T-helper 2 cell treated with Interferon-gamma antibody and Interleukin-4, amounts not matched to agents 5 μg/mL and 100 μg/mL, for 36 hours (primary cell): ENCODE results near the gene GPBP1.
"Not testable (repeated sequence)": the region's sequence is repeated elsewhere in the genome, so short reads cannot be mapped to it uniquely, and the experiment has no call there.

Experiments used
- DNase-seq: peaks from one replicate; pipeline ENCODE4 v3.0.0; 2021; ENCODE audit warnings: low spot score
- H3K27ac Mint-ChIP-seq: one replicate; pipeline ENCODE4 v1.8.0; 2021; ENCODE audit warnings: mild to moderate bottlenecking, mixed read lengths
- H3K27me3 Mint-ChIP-seq: one replicate; pipeline ENCODE4 v1.8.0; 2021; ENCODE audit warnings: low read depth, mixed read lengths
- H3K36me3 Mint-ChIP-seq: one replicate; pipeline ENCODE4 v1.8.0; 2021; ENCODE audit warnings: low read depth, mixed read lengths
- H3K4me1 Mint-ChIP-seq: one replicate; pipeline ENCODE4 v1.8.0; 2021; ENCODE audit warnings: low read depth, mixed read lengths
- H3K4me3 Mint-ChIP-seq: one replicate; pipeline ENCODE4 v1.8.0; 2022; ENCODE audit warnings: mild to moderate bottlenecking, moderate library complexity, mixed read lengths
- H3K9me3 Mint-ChIP-seq: one replicate; pipeline ENCODE4 v1.8.0; 2021; ENCODE audit warnings: mixed read lengths

GPBP1 gene, protein sequence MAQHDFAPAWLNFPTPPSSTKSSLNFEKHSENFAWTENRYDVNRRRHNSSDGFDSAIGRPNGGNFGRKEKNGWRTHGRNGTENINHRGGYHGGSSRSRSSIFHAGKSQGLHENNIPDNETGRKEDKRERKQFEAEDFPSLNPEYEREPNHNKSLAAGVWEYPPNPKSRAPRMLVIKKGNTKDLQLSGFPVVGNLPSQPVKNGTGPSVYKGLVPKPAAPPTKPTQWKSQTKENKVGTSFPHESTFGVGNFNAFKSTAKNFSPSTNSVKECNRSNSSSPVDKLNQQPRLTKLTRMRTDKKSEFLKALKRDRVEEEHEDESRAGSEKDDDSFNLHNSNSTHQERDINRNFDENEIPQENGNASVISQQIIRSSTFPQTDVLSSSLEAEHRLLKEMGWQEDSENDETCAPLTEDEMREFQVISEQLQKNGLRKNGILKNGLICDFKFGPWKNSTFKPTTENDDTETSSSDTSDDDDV

DNA sequence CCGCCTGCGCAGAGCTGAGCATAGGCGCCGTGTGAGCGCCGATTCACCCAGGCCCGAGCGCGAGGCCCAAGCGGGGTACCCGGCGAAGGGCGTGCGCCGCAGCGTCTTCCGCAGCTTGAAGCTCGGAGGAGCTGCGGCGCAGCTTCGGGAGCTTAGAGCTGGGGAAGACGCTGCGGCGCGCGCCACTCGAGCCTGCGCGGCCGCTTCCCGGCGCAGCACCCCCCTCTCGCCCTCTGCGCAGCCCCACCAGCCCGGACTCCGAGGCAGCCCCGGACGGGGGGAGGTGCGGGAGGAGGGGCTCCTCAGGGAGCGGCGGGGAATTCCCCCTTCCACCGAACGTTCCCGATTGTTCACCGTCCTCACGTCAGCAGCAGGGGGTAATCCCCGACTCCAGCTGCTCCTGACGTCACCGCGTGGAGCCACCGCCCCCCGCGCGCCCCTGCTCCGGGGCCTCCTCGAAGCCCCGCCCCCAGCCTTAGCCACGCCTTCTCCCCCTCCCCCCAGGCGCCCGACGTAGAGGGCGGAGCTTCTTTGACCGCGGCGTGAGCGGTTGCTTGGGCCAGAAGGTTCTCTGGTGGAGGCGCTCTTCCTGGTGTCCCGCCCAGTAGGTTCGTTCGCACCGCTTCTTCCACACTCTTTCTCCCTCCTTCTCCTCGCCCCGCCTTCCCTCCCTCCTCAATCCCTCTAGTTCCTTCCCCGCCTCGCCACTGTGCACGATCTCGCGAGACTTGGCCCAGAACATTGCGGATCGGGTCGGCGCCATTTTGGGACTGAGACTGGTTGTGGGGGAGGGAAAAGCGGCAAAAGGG, at the start of gene GPBP1:
TSS of gene GPBP1 (plus strand) at position 741 of the 809 bp plus-strand sequence. CDS start 40,072 bp downstream, outside the sequence.
- Mint-ChIP-seq H3K9me3 (no peaks in the 10 kb centered on the region), H3K4me1 (peaks cover 29% of the 10 kb centered on the region)
- peak; percentile 98 for DNase-seq

DNA sequence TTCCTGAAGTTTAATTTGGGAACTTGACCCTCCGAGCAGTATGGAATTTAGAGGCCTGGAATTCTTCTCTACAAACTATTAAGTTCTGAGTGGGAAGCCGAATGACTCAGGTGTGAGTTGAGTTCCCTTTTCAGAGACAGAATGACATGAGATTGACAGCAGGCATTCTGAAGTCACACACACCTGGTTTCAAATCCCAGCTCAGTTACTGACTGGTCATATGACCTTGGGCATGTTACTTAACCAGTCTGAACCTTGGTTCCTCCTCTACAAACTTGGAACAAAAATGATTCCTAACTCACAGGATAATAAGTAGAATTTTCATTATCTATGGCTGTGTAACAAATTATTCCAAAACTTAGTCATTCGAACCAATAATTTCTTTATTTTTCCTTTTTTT, 45.5 kb upstream of the GPBP1 start:
- Mint-ChIP-seq H3K4me3 (no peak overlapping the region), H3K9me3 (no peaks in the 10 kb centered on the region), H3K27me3 (no peaks in the 10 kb centered on the region), H3K36me3 (no peaks in the 10 kb centered on the region), H3K27ac (no peak overlapping the region), H3K4me1 (no peaks in the 10 kb centered on the region)
- DNase-seq: no peak

More for the DNA sequence above, at the start of gene GPBP1:
- peak within 1 kb of the TSS; percentile 98 for H3K27ac Mint-ChIP-seq
- H3K4me3 Mint-ChIP-seq: peak within 1 kb of the TSS; percentile 92
- peaks cover 32% of the 10 kb centered on the region for H3K36me3 Mint-ChIP-seq
- no peaks in the 10 kb centered on the region for H3K27me3 Mint-ChIP-seq

DNA sequence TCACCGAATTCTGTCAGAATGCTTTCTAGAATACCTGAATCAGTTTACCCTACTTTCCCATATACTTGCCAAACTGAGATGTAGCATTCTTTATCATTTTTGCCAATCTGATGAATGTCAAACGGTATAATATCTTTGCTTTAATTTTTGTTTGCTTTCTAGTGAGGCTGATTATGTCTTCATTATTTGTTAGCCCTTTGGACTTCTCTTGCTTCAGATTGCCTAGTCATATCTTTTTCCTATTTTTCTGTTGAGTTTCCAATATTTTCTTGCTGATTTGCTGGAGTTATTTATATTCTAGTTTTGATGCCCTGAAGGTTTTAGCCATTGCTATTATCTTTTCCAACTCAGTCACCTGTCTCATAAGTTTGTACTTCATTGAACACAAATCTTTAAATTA, 40.3 kb upstream of the GPBP1 start:
- Mint-ChIP-seq H3K4me1 (no peaks in the 10 kb centered on the region), H3K27me3 (peaks cover 7% of the 10 kb centered on the region), H3K36me3 (no peaks in the 10 kb centered on the region), H3K27ac (no peak overlapping the region), H3K4me3 (no peak overlapping the region), H3K9me3 (no peaks in the 10 kb centered on the region)
- DNase-seq: no peak

- Mint-ChIP-seq H3K9me3 (no peaks in the 10 kb centered on the region), H3K36me3 (no peaks in the 10 kb centered on the region)
- DNase-seq: no peak
Observed at GRCh38 chr5:57137401-57137800, 36.5 kb upstream of the GPBP1 start.

DNA sequence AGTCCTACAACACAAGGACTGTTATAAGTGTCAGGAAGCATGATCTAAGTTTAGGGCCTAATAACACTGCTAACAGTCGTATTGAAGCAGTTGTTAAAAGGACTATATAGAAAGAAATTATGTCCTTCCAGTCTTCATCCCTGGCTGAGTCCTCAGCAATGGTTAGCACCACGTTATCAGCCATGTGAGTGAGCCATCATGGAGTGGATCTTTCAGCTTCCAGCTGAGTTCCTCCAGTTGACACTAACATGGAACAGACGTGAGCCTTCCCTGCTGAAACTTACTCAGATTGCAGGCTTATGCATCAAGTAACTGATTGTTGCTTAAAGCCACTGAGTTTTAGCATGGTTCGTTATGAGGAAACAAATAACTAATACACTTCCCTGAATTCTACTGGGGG, 21.5 kb upstream of the GPBP1 start:
- H3K9me3 Mint-ChIP-seq: peaks cover 4% of the 10 kb centered on the region
- no peak overlapping the region for H3K27ac Mint-ChIP-seq
- peaks cover 2% of the 10 kb centered on the region for H3K4me1 Mint-ChIP-seq
- no peak for DNase-seq
- H3K4me3 Mint-ChIP-seq: no peak overlapping the region
- peaks cover 7% of the 10 kb centered on the region for H3K27me3 Mint-ChIP-seq
- peaks cover 2% of the 10 kb centered on the region for H3K36me3 Mint-ChIP-seq

More at GRCh38 chr5:57137401-57137800, 36.5 kb upstream of the GPBP1 start:
- Mint-ChIP-seq H3K4me1 (no peaks in the 10 kb centered on the region), H3K4me3 (no peak overlapping the region), H3K27ac (no peak overlapping the region), H3K27me3 (peaks cover 17% of the 10 kb centered on the region)

DNA sequence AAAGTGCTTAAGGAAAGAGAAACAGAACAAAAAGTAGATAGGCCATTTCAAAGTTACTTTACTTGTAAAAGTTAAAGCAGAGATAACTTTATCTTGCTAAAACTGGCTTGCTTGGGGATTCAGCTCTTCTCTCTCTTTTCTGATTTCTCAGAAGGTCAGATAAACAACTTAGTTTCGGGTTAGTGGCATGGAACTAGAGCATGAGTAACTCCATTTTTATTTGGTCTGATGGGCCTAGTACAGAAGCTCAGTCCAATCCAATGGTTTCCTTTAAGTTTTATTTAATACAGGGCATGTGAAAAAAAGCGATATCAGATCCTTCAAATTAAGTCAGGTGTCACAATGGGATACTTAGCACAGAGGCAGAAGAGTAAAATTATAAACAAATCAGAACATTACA, 18.8 kb upstream of the GPBP1 start:
- Mint-ChIP-seq H3K9me3 (peaks cover 13% of the 10 kb centered on the region), H3K4me1 (peaks cover 2% of the 10 kb centered on the region), H3K36me3 (peaks cover 2% of the 10 kb centered on the region), H3K27me3 (peaks cover 2% of the 10 kb centered on the region), H3K4me3 (no peak overlapping the region), H3K27ac (no peak overlapping the region)
- DNase-seq: no peak

- DNase-seq: no peak
- Mint-ChIP-seq H3K27ac (no peak overlapping the region), H3K27me3 (peaks cover 2% of the 10 kb centered on the region), H3K9me3 (peaks cover 13% of the 10 kb centered on the region), H3K4me3 (no peak overlapping the region), H3K4me1 (peaks cover 2% of the 10 kb centered on the region), H3K36me3 (peaks cover 2% of the 10 kb centered on the region)
Observed at GRCh38 chr5:57157131-57157530, 16.7 kb upstream of the GPBP1 start.

DNA sequence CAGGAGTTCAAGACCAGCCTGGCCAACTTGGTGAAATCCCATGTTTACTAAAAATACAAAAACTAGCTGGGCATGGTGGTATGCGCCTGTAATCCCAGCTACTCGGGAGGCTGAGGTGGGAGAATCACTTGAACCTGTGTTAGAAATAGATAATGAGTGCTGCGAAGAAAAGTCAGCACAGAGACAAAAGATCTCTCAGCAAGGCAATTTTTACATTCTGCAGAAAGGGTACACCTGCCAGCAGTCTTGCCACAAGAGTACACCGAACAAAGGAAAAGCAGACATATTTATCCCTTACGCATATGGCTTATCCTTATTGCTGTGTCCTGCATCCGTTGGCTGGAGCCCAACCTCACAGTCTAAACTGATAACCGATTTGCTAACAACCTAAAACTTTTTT, 16.2 kb upstream of the GPBP1 start:
- no peak for DNase-seq
- no peak overlapping the region for H3K4me3 Mint-ChIP-seq
- H3K9me3 Mint-ChIP-seq: peaks cover 13% of the 10 kb centered on the region
- H3K27me3 Mint-ChIP-seq: peaks cover 2% of the 10 kb centered on the region
- peaks cover 2% of the 10 kb centered on the region for H3K36me3 Mint-ChIP-seq
- H3K27ac Mint-ChIP-seq: no peak overlapping the region
- peaks cover 2% of the 10 kb centered on the region for H3K4me1 Mint-ChIP-seq

GRCh38 chr5:57163553-57164006, 10.3 kb upstream of the GPBP1 start:
- no peak overlapping the region for H3K27ac Mint-ChIP-seq

GRCh38 chr5:57164124-57164523, 9.7 kb upstream of the GPBP1 start:
- peaks cover 19% of the 10 kb centered on the region for H3K4me1 Mint-ChIP-seq
- no peaks in the 10 kb centered on the region for H3K27me3 Mint-ChIP-seq
- H3K27ac Mint-ChIP-seq: no peak overlapping the region
- DNase-seq: no peak
- no peak overlapping the region for H3K4me3 Mint-ChIP-seq
- H3K9me3 Mint-ChIP-seq: no peaks in the 10 kb centered on the region
- no peaks in the 10 kb centered on the region for H3K36me3 Mint-ChIP-seq

More at GRCh38 chr5:57163553-57164006, 10.3 kb upstream of the GPBP1 start:
- H3K36me3 Mint-ChIP-seq: no peaks in the 10 kb centered on the region
- no peaks in the 10 kb centered on the region for H3K27me3 Mint-ChIP-seq
- peaks cover 17% of the 10 kb centered on the region for H3K4me1 Mint-ChIP-seq
- no peak overlapping the region for H3K4me3 Mint-ChIP-seq
- H3K9me3 Mint-ChIP-seq: no peaks in the 10 kb centered on the region
- DNase-seq: no peak

DNA sequence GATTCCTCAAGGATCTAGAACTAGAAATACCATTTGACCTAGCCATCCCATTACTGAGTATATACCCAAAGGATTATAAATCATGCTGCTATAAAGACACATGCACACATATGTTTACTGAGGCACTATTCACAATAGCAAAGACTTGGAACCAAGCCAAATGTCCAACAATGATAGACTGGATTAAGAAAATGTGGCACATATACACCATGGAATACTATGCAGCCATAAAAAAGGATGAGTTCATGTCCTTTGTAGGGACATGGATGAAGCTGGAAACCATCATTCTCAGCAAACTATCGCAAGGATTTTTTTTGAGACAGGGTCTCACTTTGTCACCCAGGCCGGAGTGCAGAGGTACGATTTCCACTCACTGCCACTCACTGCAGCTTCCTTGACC, 8.7 kb upstream of the GPBP1 start:
- H3K9me3 Mint-ChIP-seq, DNase-seq, H3K4me3 Mint-ChIP-seq, H3K27me3 Mint-ChIP-seq, H3K36me3 Mint-ChIP-seq, H3K27ac Mint-ChIP-seq: not testable (repeated sequence)
- peaks cover 19% of the 10 kb centered on the region for H3K4me1 Mint-ChIP-seq

DNA sequence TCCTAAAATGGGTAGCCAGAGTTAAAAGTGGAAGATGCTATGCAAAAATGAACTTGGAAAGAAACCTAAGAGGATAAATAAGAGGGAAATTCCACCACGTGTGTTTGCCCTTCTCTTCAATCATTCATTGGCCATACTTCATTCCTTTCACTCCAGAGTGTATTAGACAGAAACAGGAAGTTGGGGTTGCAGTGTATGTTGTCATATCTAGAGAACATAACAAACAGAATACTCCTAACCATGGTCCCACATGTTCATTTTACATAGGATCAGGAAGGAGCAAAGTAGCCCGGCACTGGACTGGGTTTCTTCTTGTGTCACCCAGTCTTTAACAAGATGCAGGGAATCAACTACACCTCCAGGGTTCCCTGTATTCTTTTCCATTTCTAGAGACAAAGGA, 7.6 kb upstream of the GPBP1 start:
- no peaks in the 10 kb centered on the region for H3K27me3 Mint-ChIP-seq
- no peaks in the 10 kb centered on the region for H3K9me3 Mint-ChIP-seq
- no peak overlapping the region for H3K4me3 Mint-ChIP-seq
- no peaks in the 10 kb centered on the region for H3K36me3 Mint-ChIP-seq
- DNase-seq: no peak
- no peak overlapping the region for H3K27ac Mint-ChIP-seq
- peaks cover 19% of the 10 kb centered on the region for H3K4me1 Mint-ChIP-seq

- H3K27ac Mint-ChIP-seq: no peak overlapping the region
- DNase-seq: no peak
Observed at GRCh38 chr5:57167201-57167600, 6.7 kb upstream of the GPBP1 start.

GRCh38 chr5:57170116-57170515, 3.7 kb upstream of the GPBP1 start:
- H3K36me3 Mint-ChIP-seq, H3K4me3 Mint-ChIP-seq, H3K9me3 Mint-ChIP-seq, H3K27me3 Mint-ChIP-seq, H3K27ac Mint-ChIP-seq, DNase-seq: not testable (repeated sequence)
- peaks cover 21% of the 10 kb centered on the region for H3K4me1 Mint-ChIP-seq

More at GRCh38 chr5:57167201-57167600, 6.7 kb upstream of the GPBP1 start:
- peaks cover 23% of the 10 kb centered on the region for H3K4me1 Mint-ChIP-seq
- no peaks in the 10 kb centered on the region for H3K27me3 Mint-ChIP-seq
- H3K9me3 Mint-ChIP-seq: no peaks in the 10 kb centered on the region
- no peak overlapping the region for H3K4me3 Mint-ChIP-seq
- no peaks in the 10 kb centered on the region for H3K36me3 Mint-ChIP-seq
